GM19455 (cell line): ENCODE results near the gene CPZ.
"Not testable (repeated sequence)": the region's sequence is repeated elsewhere in the genome, so short reads cannot be mapped to it uniquely, and the experiment has no call there.

ENCODE experiments used
- ATAC-seq: cut with Tn5 transposase; IDR thresholded peaks from one replicate; pipeline ENCODE4 v1.9.1; 2021; ENCODE audit not compliant: unreplicated experiment

Gene CPZ

DNA sequence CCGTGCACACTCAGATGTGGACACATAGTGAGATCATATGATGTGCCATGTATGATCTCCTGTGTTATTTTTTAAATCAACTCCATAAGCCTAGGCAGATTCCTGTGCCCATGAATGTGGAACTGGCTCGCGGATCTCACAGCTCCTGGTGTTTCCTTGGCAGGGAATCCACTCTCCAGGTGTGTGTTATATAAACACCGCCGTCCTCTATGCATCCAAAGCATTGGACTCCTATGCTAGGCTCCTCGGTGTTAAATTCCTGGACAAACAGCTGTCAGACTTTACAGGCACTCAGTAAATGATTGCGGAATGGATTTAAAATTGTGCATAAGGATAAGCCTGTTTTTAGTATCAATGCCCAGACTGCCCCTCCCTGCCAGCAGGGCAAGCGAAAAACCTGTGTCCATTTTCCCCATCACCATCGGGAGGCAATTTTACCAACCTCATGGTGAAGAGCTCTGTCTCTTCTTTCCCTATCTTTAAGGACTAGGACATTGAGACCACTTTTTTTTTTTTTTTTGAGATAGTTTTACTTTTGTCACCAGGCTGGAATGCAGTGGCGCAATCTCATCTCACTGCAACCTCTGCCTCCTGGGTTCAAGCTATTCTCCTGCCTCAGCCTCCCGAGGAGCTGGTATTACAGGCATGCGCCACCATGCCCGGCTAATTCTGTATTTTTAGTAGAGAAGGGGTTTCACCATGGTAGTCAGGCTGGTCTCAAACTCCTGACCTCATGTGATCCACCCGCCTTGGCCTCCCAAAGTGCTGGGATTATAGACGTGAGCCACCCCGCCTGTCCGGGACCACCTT, 36.0 kb upstream of the CPZ start:
- no peak for ATAC-seq

DNA sequence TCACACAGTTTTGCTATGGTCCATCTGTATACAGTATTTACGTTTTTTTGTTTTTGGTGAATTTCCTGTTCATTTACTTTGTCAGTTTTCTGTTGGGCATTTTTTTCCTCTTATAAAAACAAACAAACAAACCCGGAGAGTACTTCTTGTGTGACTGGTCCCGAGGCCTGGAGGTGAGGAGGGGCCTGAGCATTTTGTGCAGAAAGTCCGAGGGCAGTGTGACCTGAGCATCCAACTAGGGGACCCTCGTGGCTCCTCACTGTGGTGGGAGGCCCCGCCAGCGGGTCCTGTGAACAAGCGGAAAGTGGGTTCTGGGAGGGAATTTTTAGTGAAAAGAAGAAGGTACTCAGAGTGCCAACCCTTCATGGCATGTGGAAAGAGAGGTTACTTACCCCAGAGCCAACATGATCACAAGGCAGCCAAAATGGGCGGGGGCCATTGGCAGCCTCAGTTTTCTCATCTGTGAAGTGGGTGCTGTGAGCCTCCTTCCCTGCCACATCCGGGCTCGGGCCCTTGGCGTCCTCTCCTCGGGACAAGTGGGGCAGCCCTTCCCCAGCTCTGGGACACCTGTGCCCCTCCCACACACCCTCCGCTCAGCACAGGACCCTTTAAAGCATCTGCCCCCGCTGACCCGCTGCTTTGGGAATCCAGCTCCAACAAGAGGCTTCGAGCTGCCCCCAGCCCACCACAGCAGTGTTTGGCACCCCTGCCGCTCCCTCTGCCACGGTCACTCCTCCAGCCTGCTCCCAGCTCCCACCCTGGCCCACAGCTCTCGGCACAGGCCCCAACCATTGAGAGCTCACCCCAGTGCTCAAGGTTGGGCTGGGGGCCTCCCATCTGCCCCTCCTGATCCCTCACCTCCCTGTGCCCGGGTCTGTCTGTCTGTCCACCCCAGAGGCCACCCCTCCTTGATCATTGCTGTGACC, 35.2 kb upstream of the CPZ start:
- no peak for ATAC-seq

DNA sequence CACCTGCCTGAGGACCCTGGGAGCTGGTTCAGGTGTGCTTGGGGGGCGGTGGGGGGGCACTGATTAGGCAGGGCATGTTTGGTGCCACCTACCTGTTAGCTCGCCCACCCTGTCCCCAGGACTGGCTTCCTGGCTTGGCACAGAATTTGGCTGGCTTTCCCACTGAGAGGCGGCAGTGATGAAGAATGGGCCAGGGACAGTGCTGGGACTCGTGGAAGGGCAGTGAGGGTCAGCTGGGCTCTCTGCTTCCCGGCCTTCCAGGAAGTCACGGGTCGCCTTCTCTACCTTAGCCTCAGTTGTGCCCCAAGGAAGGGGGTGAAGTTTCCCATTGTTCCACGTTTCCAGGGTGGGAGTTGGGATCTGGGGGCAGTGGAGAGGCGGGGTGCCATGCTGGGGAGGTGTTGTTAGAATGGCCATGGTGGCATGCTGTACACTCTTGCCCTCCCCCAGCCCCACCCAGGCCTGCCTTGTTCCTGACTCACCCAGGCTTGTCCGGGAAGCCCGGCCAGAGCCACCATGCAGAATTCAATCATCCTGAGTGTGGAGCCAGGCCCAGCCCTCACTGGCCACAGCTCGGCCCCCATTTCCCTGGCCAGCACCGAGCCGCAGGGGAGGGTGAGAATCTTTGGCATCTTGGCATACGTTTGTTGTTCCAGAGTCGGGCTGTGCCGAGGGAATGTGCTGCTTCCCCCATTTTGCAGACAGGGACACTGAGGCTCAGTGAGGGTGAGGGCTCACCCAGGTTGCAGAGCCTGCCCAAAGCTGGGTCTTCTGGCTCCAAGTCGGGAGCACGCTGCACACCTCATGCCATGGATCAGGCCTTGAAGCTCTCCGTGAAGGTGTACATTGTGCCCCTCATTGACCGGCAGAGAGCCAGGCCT, 34.2 kb upstream of the CPZ start:
- ATAC-seq: no peak

DNA sequence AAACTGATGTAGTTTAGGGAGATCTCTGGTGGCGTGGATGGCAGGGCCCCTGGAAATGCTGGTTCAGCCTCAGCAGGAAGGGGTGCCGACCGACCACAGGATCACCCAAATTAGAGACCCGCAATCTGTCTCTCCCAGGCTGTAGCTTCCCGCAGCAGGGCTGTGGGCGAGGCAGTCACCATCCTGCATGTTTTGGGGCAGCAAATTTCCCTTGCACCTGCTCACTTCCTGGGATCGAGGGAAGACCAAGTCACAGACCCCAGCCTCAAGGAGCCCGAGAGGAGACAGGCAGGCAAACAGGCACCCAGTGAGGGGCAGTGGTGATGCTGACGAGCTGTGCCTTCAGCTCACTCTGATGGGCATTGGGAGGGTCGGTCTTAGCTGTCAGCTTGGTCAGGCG, 33.6 kb upstream of the CPZ start:
- no peak for ATAC-seq

DNA sequence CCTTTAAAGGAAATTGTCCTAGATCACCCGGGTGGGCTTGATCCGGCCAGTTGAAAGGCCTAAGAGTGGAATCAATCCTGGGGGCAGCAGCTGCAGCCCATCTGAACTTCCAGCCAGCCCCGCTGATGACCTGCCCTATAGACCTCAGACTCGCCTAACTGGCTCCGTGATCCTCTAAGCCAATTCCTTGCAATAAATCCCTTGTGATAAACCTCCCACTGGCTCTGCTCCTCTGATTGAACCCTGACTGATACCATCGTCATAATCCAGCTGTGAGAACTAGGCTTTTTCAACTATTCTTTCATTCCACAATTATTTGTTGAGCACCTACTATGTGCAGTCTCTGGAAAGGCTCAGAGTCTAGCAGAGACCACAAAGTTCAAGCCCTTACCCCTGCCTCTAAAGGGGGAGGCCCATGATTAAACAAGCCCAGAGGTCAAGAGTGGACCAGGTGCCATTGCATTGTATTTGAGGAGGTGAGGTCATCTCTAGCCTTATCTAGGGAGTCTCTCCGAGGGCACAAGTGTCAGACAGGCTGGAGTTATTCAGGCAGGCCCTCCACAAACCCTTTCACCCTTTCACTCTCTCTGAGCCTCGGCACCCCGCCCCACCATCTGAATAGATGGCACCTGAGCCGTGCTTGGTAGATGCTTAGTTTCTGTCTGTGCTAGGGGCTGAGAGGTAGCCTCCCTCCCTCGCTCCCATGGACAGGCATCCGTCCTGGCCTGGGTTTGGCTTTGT, 32.9 kb upstream of the CPZ start:
- no peak for ATAC-seq

DNA sequence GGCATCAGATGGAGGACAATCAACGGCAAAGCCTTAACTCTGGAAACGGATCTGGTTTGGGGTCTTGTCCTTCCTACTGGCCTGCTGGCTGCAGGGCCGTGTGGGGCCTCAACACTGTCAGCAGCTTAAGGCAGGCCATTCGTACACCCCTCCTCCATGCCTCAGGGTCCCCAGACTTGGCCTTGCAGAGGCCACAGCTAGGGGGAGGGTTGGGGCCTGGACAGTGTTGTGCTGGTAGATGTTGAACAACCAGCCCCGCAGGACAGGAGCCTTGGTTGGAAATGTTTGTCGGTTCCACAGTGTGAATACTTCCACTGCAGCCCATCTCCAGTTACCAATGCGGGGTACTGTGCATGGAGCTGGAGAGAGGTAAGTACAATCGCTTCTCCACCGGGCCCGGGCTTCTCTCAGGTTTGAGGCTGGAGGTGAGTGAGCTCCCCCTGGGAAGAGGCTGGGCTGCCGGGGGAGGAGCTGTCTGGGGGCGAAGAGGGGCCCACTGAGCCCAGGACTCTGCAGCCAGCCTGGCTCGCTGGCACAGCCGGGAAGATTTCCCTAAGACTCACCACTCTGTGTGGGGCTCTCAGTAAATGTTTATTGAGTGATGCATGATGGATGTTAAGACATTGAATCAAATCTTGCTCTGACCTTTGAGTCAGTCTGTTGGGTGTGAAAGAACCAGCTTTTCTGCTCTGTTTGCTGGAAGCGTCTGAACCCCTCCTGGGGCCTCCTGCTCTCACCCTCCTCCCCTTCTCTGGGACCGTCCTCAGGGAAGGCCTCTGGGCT, 32.1 kb upstream of the CPZ start:
- no peak for ATAC-seq

DNA sequence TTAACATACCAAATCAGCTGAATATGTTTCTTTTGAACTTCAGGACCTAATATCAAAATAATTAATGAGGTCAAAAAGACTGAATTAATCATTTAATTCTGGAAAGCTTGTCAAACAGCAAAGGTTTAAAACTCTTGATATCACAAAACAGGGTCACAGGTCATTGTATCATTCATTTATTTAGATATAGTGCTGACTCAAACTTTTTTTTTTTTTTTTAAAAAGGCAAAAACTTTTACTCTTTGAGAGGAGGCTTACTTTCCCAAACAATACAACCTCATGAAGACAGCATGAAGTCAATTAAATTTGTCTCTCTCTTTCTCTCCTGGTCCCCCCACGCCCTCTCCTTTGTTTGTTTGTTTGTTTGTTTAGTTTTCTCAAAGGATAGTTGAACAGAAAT, 28.0 kb upstream of the CPZ start:
- no peak for ATAC-seq

DNA sequence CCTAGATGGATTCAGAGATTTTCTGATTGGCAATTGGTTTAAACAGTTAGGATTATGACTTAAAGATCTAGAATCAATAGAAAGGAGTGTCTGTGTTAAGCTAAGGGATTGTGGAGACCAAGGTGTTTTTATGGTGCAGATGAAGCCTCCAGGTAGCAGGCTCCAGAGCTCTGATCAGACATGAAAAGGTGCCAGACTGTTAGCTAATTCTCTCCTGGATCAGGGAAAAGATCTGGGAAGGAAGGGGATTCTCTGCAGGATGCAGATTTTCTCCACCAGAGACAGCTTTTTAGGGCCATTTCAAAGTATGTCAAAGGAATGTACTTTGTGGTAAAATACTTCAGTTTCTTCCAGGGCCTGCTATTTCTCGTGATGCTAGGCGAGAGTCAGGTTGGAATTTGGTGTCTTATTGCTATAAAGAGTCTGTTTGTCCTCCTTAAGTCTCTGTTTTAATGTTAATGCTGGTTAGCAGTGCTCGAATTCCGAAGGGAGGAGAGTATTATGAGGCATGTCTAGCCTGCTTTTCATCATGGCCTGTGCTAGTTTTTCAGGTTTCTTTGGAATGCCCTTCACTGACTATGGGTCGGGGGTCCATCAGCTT, 24.4 kb upstream of the CPZ start:
- no peak for ATAC-seq

DNA sequence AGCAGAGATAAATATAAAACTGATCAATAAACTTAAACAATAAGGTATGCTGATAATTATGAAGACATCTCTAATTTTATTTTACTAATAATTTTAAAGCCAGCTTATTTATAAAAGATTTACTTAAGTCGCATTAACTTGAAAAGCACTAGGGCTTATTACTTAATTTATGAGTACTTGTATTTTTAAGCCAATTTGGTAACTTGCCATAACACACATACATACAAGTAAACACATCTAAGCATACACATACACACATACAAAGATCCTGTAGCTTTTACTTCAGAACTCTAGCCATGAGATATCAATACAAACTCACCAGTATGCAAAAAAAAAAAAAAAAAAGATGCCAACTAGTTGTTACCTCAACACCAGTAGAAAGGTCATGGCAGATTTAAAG, 22.4 kb upstream of the CPZ start:
- ATAC-seq: no peak

DNA sequence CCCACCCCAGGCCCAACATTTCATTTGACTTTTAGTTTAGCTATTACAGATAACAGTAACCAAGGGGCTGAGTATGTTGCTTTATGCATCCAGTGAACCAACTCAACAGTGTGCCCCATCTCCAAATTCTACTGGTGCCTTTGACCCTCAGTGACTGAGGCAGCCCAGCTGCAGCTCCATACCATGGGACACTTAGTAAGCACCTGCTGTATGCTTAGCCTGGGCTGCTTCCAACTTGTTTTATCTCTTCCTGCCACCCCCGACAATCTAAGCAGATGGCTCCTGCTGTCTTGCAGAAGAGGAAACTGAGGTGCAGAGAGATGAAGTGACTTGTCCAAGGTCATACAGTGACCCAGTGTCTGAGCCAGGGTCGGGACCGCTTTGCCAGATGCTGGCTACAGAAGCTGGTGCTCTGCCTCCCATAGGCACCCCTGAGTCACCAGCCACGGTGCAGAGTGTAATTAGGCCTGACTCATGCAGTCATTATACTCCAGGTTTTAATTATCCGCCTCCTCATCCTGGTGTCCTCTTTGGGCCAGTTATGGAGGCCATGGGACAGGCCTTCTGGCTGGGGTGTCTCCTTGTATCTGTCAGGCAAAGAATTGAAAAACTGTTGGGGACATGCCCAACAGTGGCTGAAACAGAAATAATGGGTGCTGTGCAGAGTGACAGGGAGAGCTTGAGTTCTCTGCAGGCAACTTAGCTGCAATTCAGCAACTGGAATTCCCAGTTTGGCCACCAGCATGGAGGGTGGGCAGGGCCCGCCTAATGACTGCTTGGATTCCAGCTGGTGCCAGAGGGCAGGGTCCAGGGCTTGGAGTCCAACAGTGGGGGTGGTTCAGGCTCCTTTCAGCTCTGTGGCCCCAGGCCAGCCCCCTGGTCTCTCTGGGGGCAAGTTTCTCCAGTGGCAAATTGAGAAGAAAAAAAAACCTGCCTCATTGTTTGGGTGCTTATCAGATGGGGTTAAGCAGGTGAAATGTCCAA, 20.6 kb upstream of the CPZ start:
- ATAC-seq: no peak

DNA sequence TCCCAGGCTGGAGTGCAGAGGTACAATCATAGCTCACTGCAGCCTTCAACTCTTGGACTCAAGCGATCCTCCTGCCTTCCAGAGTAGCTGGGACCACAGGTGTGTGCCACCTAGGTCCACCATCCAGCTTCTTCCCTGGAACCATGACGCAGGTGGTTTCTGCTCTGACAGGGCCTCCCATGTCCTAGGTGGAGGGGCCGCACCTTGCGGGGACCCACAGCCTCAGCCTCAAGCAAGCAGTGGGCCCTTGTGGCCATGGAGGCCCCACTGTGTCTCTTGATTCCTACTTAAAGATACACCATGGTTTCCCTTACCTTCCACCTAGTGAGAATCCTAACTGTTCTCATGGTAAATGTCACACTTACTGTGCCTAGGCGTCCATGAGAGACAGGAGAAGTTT, 19.3 kb upstream of the CPZ start:
- ATAC-seq: no peak

DNA sequence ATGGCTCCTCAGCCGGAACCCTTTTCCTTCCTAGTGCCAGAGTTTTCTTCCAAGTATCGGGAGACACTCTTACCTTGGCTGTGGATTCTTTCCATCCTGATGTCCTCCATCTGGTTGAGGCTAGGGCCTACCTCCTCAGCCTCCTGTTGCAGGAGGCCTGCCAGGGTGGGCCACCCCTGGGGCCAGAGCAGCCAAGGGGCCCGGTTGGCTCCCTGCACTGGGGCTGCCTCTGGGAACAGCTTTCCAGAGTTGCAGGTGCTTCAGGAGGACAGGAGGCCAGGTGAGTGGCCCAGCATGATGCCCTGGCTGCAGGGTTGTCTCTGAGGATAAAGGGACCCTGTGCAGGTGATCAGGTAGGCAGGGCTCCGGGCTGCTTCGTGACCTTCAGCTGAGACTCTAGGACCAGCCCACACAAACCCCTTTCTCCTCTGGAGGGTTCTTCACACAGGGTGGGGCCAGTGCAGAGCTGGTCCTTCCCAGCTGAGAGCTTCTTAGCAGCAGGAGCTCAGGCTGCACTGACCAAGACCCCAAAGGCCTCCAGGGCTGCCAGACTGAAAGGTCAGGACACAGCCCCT, 17.7 kb upstream of the CPZ start:
- no peak for ATAC-seq

DNA sequence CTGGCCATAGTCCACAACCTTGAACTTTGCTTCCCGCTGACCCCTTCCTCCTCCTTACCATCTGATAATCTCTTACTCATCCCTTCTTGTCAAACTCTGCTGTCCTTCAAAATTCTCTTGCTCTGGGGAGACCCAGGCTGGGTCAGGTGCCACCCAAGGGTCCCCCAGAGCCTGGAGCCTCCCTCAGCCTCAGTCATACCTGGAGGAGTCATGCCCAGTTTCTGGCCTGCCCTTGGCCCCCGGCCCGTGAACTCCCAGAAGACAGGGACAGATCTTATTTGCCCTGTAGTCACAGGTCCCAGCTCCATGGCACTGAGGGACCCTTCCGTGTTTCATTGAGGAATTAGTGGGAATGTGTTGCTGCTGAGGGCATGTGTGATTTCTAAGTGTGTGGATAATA, 17.1 kb upstream of the CPZ start:
- no peak for ATAC-seq

DNA sequence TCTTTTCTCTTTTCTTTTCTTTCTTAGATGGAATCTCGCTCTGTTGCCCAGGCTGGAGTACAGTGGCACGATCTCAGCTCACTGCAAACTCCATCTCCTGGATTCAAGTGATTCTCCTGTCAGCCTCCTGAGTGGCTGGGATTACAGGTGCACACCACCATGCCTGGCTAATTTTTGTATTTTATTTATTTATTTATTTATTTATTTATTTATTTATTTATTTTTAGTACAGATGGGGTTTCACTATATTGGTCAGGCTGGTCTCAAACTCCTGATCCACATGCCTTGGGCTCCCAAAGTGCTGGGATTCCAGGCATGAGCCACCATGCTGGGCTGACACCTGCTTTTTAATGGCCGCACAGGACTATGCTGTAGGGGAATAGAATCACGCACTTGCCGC, 16.0 kb upstream of the CPZ start:
- ATAC-seq: not testable (repeated sequence)

DNA sequence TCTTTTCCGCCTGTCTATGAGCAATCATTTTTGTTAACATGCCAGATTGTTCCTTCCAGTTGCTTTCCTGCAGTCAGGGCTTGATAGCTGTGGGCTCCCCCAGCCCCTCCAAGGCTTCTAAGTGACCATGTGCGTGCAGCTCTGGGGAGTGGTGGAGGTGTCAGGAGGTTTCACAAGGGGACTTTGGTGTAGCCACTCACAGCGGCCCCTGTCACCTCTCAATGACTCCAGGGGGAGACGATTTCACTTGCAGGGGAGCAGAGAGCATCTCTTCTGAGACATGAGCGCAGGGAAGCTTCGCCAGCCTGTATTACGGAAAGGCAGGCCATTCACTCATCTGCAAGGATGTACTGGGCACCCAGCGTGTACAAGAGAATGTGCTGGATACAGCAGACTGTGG, 15.5 kb upstream of the CPZ start:
- no peak for ATAC-seq

DNA sequence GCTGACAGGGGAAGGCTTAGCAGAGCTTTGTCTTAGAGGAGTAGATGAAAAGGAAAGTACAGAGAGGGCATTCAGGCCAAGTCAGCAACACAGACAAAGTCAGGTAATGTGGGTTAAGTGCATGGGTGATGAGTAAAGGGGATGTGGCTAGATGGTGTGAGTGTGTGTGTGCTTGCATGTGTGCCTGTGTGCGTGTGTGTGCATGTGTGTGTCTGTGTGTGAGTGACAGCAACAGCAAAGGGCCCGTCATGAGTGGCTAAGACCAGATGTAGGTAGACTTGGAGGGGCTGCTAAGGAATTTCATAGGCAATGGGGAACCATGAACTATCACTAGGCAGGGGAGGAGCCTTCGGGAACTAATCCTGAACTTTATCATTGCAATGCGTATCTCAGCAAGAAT, 14.6 kb upstream of the CPZ start:
- ATAC-seq: no peak

DNA sequence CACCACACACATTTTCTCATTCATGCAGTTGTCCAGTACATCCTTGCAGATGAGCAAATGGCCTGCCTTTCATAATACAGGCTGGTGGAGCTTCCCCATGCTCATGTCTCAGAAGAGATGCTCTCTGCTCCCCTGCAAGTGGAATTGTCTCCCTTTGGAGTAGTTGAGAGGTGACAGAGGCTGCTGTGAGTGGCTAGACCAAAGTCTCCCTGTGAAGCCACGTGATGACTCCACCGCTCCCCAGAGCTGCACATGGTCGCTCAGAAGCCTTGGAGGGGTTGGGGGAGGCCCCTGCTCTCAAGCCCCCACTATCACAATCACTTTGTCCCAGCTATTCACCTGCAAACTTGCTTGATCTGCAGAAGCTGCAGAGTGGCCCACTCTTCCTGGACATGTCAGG, 13.8 kb upstream of the CPZ start:
- ATAC-seq: no peak
